H9 (cell line): Measurements from ENCODE around the gene PIAS1. TPM values are rescaled to one million over a fixed set of nuclear protein-coding genes. Genes with fewer than 3 reads are reported as not detected.

Source experiments
- DNase-seq: peaks from one replicate; pipeline ENCODE4 v3.0.0-alpha.2; 2017
- H2AFZ ChIP-seq: one replicate; pipeline ENCODE4 v1.6.1; 2013; ENCODE audit warnings: mild to moderate bottlenecking, low read length, control low read depth, moderate library complexity
- H2AK5ac ChIP-seq: 2 replicates; pipeline ENCODE4 v1.6.1; 2013; ENCODE audit warnings: low read length, control low read depth, mixed read lengths; ENCODE audit not compliant: insufficient read length
- H2BK120ac ChIP-seq: one replicate; pipeline ENCODE4 v1.6.1; 2013; ENCODE audit warnings: low read depth, mild to moderate bottlenecking, low read length, control low read depth, inconsistent platforms; ENCODE audit not compliant: poor library complexity, severe bottlenecking
- H2BK12ac ChIP-seq: 2 replicates; pipeline ENCODE4 v1.6.1; 2013; ENCODE audit warnings: low read length, control low read depth, mixed read lengths, low read depth; ENCODE audit not compliant: insufficient read length
- H2BK15ac ChIP-seq: 2 replicates; pipeline ENCODE4 v1.6.1; 2013; ENCODE audit warnings: low read depth, low read length, control low read depth
- H2BK20ac ChIP-seq: one replicate; pipeline ENCODE4 v1.6.1; 2013; ENCODE audit warnings: low read depth, mild to moderate bottlenecking, low read length, control low read depth, inconsistent platforms; ENCODE audit not compliant: poor library complexity, severe bottlenecking
- H2BK5ac ChIP-seq: 2 replicates; pipeline ENCODE4 v1.6.1; 2013; ENCODE audit warnings: low read length, control low read depth, mixed read lengths; ENCODE audit not compliant: insufficient read length
- H3K14ac ChIP-seq: 2 replicates; pipeline ENCODE4 v1.6.1; 2013; ENCODE audit warnings: low read length, control low read depth; ENCODE audit not compliant: insufficient read depth
- H3K18ac ChIP-seq: 2 replicates; pipeline ENCODE4 v1.6.1; 2013; ENCODE audit warnings: low read depth, mild to moderate bottlenecking, mixed read lengths, low read length, control low read depth; ENCODE audit not compliant: insufficient read length
- H3K23ac ChIP-seq: 2 replicates; pipeline ENCODE4 v1.6.1; 2013; ENCODE audit warnings: low read length, control low read depth, mixed read lengths, low read depth; ENCODE audit not compliant: insufficient read length
- H3K23me2 ChIP-seq: 2 replicates; pipeline ENCODE4 v1.6.1; 2013; ENCODE audit warnings: low read depth, mild to moderate bottlenecking, mixed read lengths, low read length, control low read depth; ENCODE audit not compliant: insufficient read length, poor library complexity, severe bottlenecking
- H3K27ac ChIP-seq: 2 replicates; pipeline ENCODE4 v1.5.1; 2013; ENCODE audit warnings: low read length, control low read depth, mixed read lengths, low read depth; ENCODE audit not compliant: insufficient read length
- H3K27me3 ChIP-seq: 2 replicates; pipeline ENCODE4 v1.6.1; 2013; ENCODE audit warnings: low read length, control low read depth, inconsistent platforms; ENCODE audit not compliant: insufficient read depth
- H3K4ac ChIP-seq: 2 replicates; pipeline ENCODE4 v1.6.1; 2013; ENCODE audit warnings: low read depth, mild to moderate bottlenecking, control low read depth, inconsistent platforms, low read length, moderate library complexity
- H3K4me1 ChIP-seq: 2 replicates; pipeline ENCODE4 v1.6.1; 2013; ENCODE audit warnings: low read length, control low read depth, inconsistent platforms; ENCODE audit not compliant: insufficient read depth
- H3K4me2 ChIP-seq: 2 replicates; pipeline ENCODE4 v1.6.1; 2013; ENCODE audit warnings: low read length, control low read depth, mixed read lengths; ENCODE audit not compliant: insufficient read length, insufficient read depth
- H3K56ac ChIP-seq: 2 replicates; pipeline ENCODE4 v1.6.1; 2013; ENCODE audit warnings: low read depth, mild to moderate bottlenecking, mixed read lengths, low read length, control low read depth; ENCODE audit not compliant: insufficient read length
- H3K79me1 ChIP-seq: 2 replicates; pipeline ENCODE4 v1.6.1; 2013; ENCODE audit warnings: low read depth, mild to moderate bottlenecking, moderate library complexity, low read length, control low read depth, inconsistent platforms; ENCODE audit not compliant: insufficient read depth, poor library complexity, severe bottlenecking
- H3K79me2 ChIP-seq: 2 replicates; pipeline ENCODE4 v1.6.1; 2013; ENCODE audit warnings: low read length, control low read depth, inconsistent platforms; ENCODE audit not compliant: insufficient read depth
- H3K9ac ChIP-seq: 2 replicates; pipeline ENCODE4 v1.6.1; 2013; ENCODE audit warnings: low read length, control low read depth, mixed read lengths; ENCODE audit not compliant: insufficient read length; ENCODE audit errors: extremely low read depth
- H3K9me3 ChIP-seq: one replicate; pipeline ENCODE4 v1.6.1; 2013; ENCODE audit warnings: low read depth, low read length, inconsistent platforms; ENCODE audit not compliant: control insufficient read depth
- H3T11ph ChIP-seq: one replicate; pipeline ENCODE4 v1.6.1; 2013; ENCODE audit warnings: mild to moderate bottlenecking, low read length, control low read depth, inconsistent platforms
- H4K20me1 ChIP-seq: one replicate; pipeline ENCODE4 v1.6.1; 2013; ENCODE audit not compliant: control insufficient read depth, insufficient read length, insufficient read depth
- H4K5ac ChIP-seq: 2 replicates; pipeline ENCODE4 v1.6.1; 2013; ENCODE audit warnings: low read depth, mild to moderate bottlenecking, mixed read lengths, low read length, control low read depth; ENCODE audit not compliant: insufficient read length
- H4K8ac ChIP-seq: replicated peaks from 2 replicates; pipeline ENCODE4 v1.6.1; 2013; ENCODE audit warnings: low read length, control low read depth, mixed read lengths, low read depth; ENCODE audit not compliant: insufficient read length
- H4K91ac ChIP-seq: 2 replicates; pipeline ENCODE4 v1.6.1; 2013; ENCODE audit warnings: low read depth, mild to moderate bottlenecking, moderate library complexity, mixed read lengths, low read length, control low read depth; ENCODE audit not compliant: insufficient read length
- H3K27ac Mint-ChIP-seq, 3 experiments: 2 replicates in 2 of 3; 3 replicates in 1 of 3; pipeline ENCODE4 v1.8.0; 2020 to 2021; ENCODE audit warnings: mixed read lengths in 3 of 3, mild to moderate bottlenecking in 1 of 3, moderate library complexity in 1 of 3
- H3K27me3 Mint-ChIP-seq: 2 replicates; pipeline ENCODE4 v1.8.0; 2021; ENCODE audit warnings: low read depth, mild to moderate bottlenecking, moderate library complexity, mixed read lengths
- H3K36me3 Mint-ChIP-seq, 3 experiments: 2 replicates in 2 of 3; 3 replicates in 1 of 3; pipeline ENCODE4 v1.8.0; 2020 to 2021; ENCODE audit warnings: low read depth in 3 of 3, mixed read lengths in 3 of 3; ENCODE audit not compliant: insufficient read depth in 1 of 3
- H3K4me1 Mint-ChIP-seq, 2 experiments: 2 replicates each; pipeline ENCODE4 v1.8.0; 2020; ENCODE audit warnings: mixed read lengths in 2 of 2
- H3K4me3 Mint-ChIP-seq, 2 experiments: 2 replicates in 1 of 2; 3 replicates in 1 of 2; pipeline ENCODE4 v1.8.0; 2020 to 2021; ENCODE audit warnings: mild to moderate bottlenecking in 2 of 2, mixed read lengths in 2 of 2, moderate library complexity in 1 of 2
- H3K9me3 Mint-ChIP-seq, 2 experiments: 2 replicates in 1 of 2; 3 replicates in 1 of 2; pipeline ENCODE4 v1.8.0; 2020; ENCODE audit warnings: mild to moderate bottlenecking in 2 of 2, mixed read lengths in 2 of 2, moderate library complexity in 1 of 2
- CTCF ChIP-seq: fragments of 200-600 bp; sonication (generic); conservative IDR thresholded peaks from 3 replicates; pipeline ENCODE4 v1.8.0; 2021; ENCODE audit warnings: antibody characterized with exemption, mild to moderate bottlenecking
- WGBS: extraction: QIAGEN DNeasy Blood & Tissue Kit; methylation state at CpG from one replicate; pipeline ENCODE4 v1.1.7; 2013; ENCODE audit warnings: missing lambda C conversion rate, low lambda C conversion rate, mixed read lengths; ENCODE audit not compliant: insufficient read length; ENCODE audit errors: extremely low coverage; 5-methylcytosine and 5-hydroxymethylcytosine counted together
- total RNA-seq: library from RNA; stranded (reverse); gene quantifications from 2 replicates; pipeline ENCODE4 v1.2.1, GENCODE V29; 2021

The PIAS1 gene
- total RNA-seq, 1 experiment from 2014 or later = 31.1 TPM

GRCh38 chr15:68223171-68223570 is 169.1 kb downstream of the PIAS1 start:
- no peak for TF ChIP-seq CTCF
- Histone ChIP-seq H3K4me2 (no peak overlapping the region), H3K4me1 (peaks cover 7% of the 10 kb centered on the region; the same call in 1 of the 2 replicates), H4K20me1 (no peaks in the 10 kb centered on the region), H2BK15ac (no peak overlapping the region), H3K56ac (no peak overlapping the region), H3K4ac (no peak overlapping the region), H3K27ac (no peak overlapping the region), H3K27me3 (no peaks in the 10 kb centered on the region), H3T11ph (no peak overlapping the region), H3K9me3 (no peaks in the 10 kb centered on the region), H2BK5ac (no peak overlapping the region), H3K18ac (no peak overlapping the region), H2BK120ac (no peak overlapping the region), H2AFZ (no peak overlapping the region), H2BK20ac (no peak overlapping the region), H2AK5ac (no peak overlapping the region), H2BK12ac (no peak overlapping the region), H4K91ac (no peak overlapping the region), H4K5ac (no peak overlapping the region), H4K8ac (no peak overlapping the region), H3K79me2 (peaks cover 25% of the 10 kb centered on the region; the same call in 1 of the 2 replicates), H3K9ac (no peak overlapping the region), H3K23me2 (peaks cover under 1% of the 10 kb centered on the region), H3K14ac (no peak overlapping the region), H3K23ac (no peak overlapping the region), H3K79me1 (peaks cover 15% of the 10 kb centered on the region)
- peaks cover 17 to 19% of the 10 kb centered on the region in 2 experiments for H3K9me3 Mint-ChIP-seq
- H3K27me3 Mint-ChIP-seq = no peaks in the 10 kb centered on the region
- no peak for DNase-seq
- H3K4me3 Mint-ChIP-seq = no peak overlapping the region
- no peak overlapping the region for H3K27ac Mint-ChIP-seq
- H3K4me1 Mint-ChIP-seq = peaks cover 10% of the 10 kb centered on the region in 2 experiments
- WGBS = no CpG with 5 or more reads among the region's 6 CpGs
- H3K36me3 Mint-ChIP-seq = peaks cover 39 to 52% (median 40%) of the 10 kb centered on the region in 3 experiments
